GM18511 (cell line): ENCODE measurements around the gene TMEM170A.
A peak's percentile ranks its signal among the peaks of the same experiment; 100 is the strongest.

Source experiments
- ATAC-seq: cut with Tn5 transposase; IDR thresholded peaks from one replicate; pipeline ENCODE4 v1.9.1; 2021; ENCODE audit warnings: mild to moderate bottlenecking, moderate library complexity; ENCODE audit not compliant: unreplicated experiment

TMEM170A gene

DNA sequence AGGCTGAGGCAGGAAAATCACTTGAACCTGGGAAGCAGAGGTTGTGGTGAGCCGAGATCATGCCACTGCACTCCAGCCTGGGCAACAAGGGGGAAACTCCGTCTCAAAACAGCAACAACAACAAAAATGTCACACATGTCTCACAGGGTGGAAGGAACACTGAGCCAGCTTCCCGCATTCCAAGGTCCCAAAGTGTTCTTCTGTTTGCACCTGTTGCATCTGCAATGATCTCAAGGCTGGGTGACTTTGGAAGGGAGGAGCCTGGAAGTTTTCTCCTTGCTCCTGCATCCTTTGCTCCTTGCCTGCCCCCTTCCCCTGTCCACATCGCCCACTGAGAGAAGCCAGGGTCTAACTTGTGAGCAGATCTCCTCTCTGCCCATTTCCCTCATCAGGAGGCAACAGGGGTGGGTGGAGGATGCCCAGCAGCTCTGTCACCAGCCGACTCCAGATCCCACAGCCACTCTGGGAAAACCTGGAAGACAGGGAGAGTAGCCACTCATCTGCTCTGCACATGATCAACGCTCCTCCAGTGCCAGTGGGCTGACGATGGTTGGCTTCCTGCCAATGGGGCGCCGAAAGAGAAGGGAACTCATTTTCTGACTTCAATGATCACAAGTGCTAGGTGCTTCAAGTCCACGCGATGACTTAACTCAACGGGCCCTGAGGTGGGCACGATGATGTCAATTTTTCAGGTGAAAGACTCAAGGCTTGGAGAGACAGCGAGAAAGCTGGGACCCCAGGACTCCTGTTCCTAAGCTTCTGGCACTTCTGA lies 18.1 kb upstream of the TMEM170A start:
- ATAC-seq: no peak

DNA sequence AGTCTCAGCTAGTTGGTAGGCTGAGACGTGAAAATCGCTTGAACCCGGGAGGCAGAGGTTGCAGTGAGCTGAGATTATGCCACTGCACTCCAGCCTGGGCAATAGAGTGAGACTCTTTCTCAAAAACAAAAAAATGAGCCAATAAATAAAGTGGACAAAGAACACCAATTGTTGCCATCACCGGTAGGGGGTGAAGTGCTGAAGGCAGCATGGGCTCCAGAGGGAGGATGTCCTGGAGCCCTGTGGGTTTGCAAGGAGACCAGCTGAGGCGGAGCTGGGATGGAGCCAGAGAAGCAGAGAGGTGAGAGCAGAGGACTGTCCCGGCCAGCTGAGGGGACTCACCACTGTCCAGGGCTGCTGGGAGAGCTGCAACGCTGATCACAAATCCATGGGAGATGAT lies 17.0 kb upstream of the TMEM170A start:
- ATAC-seq: no peak

DNA sequence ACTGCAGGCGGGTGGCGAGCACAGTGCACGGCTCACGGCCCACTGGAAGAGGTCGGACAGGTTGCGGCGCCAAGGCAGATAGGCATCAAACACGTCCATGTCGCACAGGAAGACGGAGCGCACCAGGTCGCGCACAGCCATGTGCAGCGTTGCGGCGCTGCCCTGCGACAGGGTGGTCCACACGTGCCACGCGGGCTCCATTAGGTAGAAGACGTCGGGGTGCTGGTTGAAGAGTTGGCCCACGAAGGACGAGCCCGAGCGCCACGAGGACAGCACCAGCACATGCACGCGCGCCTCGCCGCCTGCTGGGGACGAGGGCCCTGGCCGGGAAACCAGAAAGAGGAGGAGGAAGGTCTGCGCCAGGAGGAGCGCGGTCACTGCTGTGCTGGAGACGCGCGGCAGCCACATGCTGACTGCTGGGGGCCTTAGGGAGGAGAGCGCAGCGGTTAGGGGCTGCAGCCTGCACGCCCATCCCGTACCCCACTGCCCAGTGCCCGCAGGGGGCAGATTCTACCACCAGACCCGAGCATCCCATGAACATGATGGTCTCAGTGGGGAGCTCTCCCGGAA lies 15.0 kb upstream of the TMEM170A start:
- ATAC-seq: no peak

DNA sequence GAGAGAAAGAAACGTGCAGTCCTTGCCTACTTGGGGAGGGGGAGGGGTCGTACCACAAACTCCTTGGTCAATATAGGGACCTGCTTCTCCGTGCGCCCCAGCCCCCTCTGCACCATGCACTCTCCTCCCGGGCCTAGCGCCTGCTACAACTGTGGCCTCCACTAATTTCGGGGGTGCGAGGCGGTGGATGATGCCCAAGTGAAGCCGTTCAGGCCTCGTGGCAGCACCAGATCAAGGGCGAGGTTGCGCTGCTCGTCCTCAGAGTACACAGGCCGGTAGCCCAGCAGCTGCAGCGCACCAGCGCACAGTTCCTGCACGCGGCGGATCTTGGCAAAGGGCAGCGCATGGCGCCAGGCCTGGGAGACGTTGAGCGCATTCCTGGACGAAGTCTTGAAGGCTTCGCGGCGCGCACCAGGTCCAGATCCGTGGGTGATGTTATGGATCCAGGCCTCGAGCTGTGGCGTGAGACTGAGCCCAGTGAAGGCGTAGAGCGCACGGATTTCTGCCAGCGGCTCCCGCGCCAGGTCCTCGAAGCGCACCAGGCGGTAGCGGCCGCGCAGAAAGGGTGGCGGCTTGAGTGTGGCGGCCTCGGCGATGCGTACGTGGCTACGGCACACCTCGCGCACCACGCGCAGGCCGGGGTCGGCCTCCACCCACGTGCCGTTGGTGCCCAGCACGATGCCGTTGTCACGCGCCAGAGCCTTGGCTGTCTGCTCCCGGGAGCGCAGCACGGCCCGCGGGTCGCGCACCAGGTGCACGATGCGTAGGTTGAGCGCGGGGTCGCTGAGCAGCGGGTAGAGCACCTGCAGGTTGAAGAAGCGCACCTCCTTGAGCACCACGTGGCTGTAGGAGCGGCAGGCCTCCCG lies 14.2 kb upstream of the TMEM170A start:
- no peak for ATAC-seq

DNA sequence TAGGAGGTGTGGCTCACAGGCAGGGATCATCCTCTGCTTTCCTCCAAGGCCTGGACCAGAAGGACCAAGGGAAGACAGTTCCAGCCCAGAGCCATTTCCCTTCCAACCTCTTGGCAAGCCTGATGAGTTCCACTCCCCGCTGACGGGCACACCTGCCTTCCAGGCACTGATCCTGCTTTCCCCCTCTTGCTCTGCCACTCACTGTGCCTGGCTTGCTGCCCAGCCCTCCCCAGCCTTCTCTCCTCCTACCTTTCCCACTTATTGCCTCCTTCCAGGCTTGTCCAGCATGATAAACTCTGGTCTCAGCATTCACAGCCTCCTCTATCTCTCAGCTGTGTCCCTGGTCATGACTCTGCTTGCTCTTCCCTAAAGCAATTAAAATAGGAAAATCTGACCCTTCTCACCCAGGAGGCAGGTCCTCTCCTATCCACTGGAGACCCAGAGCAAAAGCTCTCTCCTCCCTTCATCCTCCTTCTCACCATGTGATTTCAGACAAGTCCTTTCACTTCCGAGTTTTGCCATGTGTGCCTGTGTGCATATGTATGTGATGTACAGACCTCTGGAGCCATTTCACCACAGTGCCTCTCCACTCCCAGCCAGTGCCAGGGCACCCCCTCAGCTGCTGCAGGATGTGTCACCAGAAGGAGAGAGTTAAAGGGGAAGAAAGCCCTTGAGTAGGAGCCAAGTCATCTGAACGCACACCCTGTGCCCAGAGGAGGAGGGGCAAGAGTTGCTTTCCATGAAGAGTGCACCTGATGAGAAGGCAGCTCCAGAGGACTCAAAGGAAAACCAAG lies 13.4 kb upstream of the TMEM170A start:
- no peak for ATAC-seq

DNA sequence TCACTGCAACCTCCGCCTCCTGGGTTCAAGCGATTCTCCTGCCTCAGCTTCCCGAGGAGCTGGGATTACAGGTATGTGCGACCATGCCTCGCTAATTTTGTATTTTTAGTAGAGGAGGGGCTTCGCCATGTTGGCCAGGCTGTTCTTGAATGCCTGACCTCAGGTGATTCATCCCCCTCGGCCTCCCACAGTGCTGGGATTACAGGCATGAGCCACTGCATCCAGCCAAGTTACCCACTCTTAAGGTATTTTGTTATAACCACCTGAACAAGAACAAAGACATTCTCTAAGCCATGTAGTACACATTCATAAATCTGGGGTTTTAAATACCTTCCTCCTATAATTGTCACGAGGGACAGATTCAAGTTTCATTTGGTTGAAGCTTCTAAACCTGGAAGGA lies 12.3 kb upstream of the TMEM170A start:
- no peak for ATAC-seq

DNA sequence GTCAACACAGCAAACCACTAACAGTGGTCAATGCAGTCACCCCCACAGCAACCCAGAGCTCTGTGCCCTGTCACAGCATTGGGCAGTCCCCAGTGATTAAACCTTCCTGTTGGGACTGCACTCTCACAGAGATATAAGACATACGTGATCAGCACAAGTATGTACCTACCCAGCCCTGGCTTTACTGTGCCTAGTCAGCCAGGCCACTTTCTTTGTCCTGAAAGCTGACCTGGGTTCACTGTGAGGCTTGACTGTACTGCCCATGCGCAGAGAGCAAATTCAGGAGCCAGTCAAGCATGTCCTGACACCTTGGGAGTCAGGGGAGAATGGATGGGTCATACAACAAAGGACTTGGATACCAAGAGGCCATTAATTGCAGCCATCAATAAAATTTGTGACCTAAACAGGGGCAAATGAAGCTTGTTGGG lies 10.9 kb upstream of the TMEM170A start:
- ATAC-seq: no peak

DNA sequence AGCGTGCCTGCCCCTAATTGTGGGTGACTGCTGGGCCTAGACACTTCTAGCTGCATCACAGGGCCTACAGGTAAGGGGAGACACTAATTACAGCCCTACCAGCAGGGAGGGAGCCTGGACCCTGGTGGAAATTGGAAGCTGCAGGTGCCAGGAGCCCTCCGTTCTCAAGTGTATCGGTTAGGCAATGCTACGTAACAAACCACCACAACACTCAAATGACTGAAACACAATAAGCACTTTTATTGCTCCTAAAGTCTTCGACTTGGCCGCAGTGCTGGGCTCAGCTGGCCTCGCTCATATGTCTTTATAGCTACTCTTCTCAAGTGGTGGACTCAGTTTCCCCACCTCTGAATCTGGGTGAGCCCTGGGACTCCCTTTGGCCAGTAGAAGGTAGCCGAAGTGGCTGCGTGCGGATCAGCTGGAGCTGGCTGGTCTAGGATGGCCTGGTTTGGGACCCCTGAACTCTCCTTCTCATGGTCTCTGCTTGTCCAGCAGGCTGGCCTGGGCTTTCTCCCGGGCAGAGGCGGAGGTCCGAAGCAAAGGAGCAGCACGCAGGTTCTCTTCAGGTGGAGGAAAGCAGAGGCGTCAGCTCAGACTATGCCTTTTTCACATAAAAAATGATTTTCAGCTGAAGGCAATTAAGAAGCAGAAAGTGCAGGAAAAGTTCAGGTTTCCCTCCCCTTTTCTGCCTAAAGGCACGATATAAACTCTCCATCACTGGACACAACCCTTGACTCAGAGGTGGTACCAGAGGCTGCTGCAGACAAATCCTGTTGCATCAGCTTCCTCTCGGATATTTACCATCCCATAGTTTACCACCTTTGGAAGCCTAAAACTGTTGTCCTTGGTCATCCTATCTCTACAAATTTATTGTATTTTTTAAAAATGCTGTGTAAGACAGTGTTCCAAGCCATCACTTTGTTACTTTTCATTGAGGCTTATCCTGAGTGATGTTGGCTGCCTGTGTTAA lies 8.7 kb upstream of the TMEM170A start:
- no peak for ATAC-seq

DNA sequence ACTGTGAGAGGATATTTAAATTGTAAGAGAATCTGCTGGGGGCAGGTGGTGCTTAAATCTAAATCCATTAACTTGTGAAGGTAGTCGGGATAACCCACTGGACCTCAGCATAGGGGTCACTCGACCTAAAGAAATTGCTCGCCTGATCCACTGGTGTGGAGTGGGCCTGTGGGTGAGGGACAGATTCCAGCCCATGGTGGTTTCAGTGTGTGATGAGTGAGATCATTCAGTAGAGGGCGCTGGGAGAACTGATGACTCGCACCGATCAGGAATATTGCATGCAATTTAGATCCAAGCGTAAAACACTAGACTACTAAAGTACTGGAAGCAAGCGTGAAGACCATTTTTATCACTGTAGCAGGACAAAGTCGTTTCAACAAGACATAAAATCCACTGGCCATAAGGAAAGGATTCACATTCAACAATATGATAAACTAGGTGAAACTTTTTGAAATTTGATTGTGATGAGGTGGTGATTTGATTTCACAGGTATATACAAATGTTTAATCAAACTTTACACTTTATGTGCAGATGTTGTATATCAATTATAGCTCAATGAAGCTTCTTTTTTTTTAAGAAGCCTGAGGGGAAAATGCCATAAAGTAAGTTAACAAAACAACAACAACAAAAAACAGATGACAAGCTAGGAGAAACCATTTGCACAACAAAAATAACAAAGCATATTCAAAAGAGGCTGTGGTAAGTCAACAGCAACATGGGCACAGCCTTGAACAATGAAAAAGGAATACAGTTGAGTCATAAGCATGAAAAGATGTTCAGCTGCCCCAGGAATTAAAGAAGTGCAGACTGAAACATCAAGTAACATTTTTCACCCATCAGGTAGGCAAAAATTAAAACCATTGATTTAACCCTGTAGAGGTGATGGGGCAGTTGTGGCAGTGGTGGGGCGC lies 7.5 kb upstream of the TMEM170A start:
- peak; percentile 88 for ATAC-seq

DNA sequence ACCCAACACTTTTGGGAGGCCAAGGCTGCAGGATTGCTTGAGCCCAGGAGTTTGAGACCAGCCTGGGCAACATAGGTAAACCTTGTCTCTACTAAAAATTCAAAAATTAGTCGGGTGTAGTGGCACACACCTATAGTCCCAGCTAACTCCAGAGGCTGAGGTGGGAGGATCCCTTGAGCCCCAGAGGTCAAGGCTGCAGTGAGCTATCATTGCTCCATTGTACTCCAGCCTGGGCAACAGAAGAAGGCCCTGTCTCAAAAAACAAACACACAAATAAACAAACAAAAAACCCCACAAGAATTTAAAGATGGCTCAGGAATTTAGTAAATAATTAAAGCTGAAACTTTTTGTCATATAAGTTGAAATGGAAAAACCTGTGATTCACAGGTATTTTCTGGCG lies 2.3 kb upstream of the TMEM170A start:
- ATAC-seq: no peak

DNA sequence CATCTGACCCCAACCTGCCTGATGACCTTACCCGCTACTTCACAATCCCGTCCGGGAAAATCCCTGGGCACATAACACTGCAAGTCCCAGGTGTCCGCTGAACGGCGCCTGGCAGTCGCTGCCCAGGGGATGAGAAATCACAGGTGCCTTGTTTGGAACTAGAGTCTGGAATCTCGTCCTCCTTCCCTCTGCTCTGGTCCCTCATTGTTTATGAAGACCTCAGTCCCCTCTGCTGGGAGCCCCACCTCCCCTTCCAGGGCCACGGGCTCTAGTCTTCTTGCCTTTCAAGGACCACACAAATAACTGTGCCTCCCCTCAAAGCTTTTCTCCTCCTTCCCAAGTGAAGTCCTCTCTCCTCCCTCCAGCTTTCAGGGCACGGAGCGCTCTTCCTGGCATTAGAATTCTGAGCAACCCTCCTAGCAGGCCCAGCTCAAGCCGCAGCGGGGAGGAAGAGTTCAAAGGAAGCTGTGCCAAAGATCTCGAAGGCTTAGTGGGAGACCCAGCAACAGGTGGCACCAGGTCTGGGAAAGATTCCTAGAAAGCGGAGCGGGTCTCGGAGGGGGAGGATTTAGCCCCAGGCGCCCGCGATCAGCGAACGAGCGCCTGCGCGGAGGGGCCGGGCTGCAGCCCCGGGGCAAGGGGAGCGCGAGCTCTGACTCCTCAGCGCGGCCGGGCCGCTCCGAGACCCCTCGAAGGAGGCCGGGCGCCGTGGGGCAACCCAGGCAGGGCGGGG lies 934 bp downstream of the TMEM170A start:
- ATAC-seq: peak; percentile 21

DNA sequence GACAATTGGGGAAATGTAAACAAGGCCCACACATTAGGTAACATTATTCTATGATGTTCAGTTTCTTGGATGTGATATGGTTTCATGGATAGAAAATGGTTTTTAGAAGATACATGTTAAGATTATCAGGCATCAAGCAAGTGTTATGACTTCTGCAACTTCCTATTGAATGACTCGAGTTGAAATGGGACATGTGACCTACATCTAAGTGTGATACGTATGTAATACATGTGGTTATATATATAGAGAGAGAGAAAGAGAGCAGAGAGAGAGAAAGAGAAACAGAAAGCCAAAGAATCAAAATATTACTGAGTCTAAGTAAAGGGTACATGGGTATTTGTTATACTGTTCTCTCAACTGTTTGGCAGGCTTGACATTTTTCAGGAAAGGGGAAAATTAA lies 1.7 kb downstream of the TMEM170A start:
- ATAC-seq: peak; percentile 19

DNA sequence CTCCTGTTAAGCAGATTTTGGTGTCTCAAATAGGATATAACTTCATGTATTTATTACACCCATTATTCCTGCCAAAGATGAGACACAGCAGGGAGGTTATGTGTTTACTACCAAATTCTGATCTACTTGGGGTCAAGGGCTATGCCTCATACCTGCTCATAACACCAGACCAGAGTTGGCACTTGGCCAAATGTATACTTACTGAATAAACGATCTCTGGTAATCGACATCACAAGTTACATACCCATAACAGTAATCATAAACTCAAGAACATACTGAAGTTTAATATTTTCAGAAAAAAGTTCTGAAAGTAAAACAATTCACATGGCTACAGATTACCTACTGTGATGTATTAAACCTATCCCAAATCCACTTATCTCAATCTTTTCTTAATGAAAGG lies 2.9 kb downstream of the TMEM170A start:
- no peak for ATAC-seq

DNA sequence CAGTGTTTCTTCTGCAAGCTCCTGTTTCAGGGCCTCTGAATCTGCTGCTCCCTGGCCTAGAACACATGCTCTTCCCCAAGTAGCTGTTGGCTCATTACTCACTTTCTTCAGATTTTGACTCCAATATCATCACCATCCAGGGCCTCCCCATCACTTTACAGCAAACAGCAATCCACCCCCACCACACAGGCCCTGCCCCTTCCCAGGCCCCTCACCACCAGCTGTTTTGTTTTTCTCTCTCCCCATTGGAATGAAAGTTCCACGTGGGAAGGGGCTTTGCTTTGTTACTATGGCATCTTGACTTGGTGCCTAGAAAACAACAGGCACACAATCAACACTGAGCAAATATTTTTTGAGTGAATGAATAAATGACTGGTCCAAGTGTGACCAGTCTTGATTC lies 4.0 kb downstream of the TMEM170A start:
- no peak for ATAC-seq

DNA sequence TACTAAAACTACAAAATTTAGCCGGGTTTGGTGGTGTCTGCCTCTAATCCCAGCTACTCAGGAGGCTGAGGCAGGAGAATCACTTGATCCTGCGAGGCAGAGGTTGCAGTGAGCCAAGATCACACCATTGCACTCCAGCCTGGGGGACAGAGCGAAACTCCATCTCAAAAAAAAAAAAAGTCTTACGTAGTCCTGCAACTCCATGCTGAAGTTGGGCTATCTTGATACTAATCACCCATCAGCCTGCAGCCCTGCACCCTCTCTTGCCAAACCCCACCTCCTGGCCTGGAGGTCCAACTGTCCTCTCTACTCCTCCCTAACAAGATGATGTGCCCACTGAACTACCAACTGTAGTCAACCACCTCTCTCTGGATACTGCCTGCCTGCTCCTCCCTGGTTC lies 4.8 kb downstream of the TMEM170A start:
- ATAC-seq: no peak

DNA sequence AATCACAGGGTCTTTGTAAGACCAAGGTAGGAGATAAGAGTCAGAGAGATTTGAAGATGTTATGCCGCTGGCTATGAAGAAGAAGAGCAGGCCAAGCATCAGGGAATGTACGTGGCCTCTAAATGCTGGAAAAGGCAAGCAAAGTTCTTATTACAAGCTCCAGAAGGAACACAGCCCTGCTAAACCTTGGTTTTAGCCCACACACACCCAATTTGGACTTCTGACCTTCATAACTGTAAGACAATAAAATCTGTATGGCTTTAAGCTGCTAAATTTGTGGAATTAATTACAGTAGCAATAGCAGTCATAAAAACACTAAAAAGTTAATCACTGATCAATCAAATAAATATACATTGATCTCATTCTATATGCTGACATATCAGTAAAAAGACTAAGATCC lies 6.0 kb downstream of the TMEM170A start:
- no peak for ATAC-seq

DNA sequence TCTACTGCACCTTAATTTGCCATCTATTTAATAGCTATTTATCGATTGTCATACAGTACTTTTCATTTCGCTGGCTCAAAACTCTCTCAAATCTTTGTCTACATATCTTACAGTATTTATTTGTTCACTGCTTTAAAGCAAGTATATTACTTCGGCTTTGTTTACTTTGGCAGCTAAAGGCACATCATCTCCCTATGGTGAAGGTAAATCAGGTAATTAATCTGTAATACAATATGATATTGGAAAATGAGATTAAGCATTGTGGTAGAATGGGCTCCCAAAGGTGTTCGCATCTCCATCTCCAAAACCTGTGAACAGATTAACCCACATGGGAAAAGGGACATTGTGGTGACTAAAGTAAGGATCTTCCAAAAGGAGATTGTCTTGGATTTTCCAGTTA lies 6.5 kb downstream of the TMEM170A start:
- no peak for ATAC-seq

DNA sequence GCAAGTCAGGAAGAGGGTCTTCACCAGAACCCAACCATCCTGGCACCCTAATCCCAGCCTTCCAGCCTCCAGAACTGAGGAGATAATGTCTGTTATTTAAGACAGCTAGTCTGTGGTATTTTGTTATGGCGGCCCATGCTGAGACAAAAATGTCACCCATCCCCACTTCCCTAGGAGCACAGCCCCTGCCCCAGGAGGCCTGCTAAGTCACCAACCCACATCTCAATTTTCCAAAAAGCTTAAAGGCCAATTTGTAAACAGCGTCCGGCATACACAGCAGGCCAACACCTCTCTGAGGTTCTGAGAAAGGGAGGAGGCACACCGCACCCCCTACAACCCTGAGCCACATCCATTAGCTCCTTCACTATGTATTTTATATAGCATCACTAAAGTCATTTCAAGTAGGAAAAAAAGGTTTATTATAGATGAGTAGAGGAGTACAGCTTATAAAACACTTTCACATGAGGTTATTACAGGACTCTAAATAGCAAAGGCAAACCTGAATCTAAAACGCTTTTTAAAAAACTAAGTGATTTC lies 6.9 kb downstream of the TMEM170A start:
- ATAC-seq: no peak
